Stimulated activated CD4-positive, alpha-beta T cell treated with anti-CD3 and anti-CD28 coated beads, Interleukin-1b, Interleukin-23, amount 100 ng/mL, for 48 hours (primary cell): ENCODE data around the gene TMX4.
"Not testable (repeated sequence)": the region's sequence is repeated elsewhere in the genome, so short reads cannot be mapped to it uniquely, and the experiment has no call there.

ENCODE experiments used
- DNase-seq: peaks from one replicate; pipeline ENCODE4 v3.0.0-alpha.2; 2020

TMX4 gene

DNA sequence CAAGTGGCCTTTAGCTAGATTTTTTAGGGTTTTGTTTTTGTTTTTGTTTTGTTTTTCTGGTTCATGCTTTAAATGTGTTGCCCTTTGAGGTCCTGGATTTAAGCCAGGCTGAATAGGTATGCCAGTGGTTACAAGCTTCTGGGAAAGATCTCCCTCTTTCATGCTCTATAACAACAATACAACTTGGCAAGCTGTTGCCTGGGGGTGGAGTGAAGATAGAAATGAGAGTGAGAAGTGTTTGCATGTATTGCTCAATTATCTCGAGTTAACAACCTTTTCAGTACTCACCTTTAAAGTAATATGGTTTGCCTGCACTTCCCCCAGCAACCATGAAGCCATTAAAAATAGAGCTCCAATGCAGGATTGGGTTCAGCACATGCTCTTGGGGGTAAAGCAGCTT is 60.1 kb downstream of the TMX4 start:
- no peak for DNase-seq

- DNase-seq, result not testable (repeated sequence)
Observed at GRCh38 chr20:7956561-7956960, 63.0 kb downstream of the TMX4 start.

DNA sequence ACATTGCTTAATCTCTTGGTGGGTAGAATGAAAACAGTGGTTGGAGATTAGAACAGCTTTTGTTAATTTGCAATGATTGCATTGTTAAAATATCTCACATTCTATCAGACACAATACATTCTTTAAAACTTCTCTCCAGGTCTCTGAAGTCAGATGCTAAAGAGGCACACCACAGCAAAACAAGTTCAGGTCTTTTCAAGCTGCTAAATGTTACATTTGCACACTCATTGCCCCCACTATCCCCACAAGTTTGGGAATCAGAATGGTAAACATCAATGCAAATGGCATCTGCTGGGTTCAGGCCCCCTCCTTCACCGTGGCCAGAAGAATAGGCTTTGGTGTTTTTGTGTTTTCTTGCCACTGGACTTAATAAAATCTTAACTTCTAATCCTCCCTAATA is 69.2 kb downstream of the TMX4 start:
- DNase-seq, result no peak

- no peak for DNase-seq
Observed at GRCh38 chr20:7943891-7944290, 75.7 kb downstream of the TMX4 start.

DNA sequence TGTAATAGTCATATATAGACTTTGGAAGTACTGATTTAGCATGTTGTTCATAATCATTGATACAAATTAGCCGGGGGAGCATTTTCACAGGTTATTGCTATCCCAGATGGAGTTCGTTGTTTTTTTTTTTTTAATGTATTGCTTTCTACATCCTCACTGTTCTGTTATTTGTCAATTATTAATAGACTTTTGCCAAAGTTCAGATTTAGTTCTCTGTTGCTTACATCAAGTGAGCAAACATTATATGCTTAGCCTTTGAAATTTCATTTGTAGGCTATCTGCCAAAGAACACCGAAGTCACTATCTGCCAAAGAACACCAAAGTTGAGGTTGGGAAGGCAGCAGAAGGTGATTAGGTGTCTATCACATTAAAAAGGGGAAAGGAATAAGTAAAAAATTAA is 79.2 kb downstream of the TMX4 start, which contains the start of gene HAO1:
HAO1 (minus strand) TSS at position 118 of the 400 bp plus-strand sequence; CDS start at position 82, 36 bp downstream.
- no peak for DNase-seq

- no peak for DNase-seq
Observed at GRCh38 chr20:7939663-7940062, 79.9 kb downstream of the TMX4 start.

- DNase-seq, result no peak
Observed at GRCh38 chr20:7938058-7938457, 81.5 kb downstream of the TMX4 start.

DNA sequence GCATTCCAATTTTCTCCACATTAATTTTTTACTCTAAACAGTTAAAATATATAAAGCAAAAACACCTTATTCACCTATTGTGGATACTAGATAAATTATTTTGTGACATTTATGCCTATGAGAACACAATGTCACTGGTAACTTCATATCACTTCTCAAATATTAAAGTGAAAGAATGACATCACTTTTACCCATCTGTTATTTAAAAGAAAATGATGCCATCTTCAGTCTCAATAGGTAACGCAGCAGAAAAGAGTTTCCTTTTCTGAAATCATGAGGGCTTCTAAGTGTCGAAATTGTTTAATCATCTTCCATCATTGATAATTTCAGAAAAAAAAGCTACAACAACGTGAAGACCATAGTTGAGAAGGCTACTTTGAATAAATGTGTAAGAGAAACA is 82.2 kb downstream of the TMX4 start:
- no peak for DNase-seq

GRCh38 chr20:7935027-7935551 is 84.5 kb downstream of the TMX4 start:
- DNase-seq, result no peak

DNA sequence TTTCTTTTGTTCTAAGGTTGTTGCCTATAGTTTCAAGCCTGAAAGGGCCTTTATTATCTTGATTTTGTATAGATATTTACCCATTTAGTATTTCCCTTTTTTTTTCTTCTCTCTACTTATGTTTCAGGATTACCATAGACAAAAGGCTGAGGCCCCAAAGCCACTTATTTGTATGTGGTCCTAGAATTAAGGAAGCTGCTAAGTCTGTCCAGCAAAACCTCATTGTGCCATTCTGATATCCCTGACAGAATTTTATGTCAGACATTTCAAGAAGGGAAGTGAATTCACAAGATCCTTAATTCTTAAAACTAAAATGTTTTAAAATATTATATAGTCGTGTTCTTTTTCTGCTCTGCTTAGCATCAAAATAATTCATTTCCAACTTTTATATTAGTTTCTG is 86.2 kb downstream of the TMX4 start:
- no peak for DNase-seq

- no peak for DNase-seq
Observed at GRCh38 chr20:7930343-7930742, 89.2 kb downstream of the TMX4 start.
